Fibroblast of villous mesenchyme (primary cell): Measurements from ENCODE around the gene UGT3A1. TPM values are rescaled to one million over a fixed set of nuclear protein-coding genes. Genes with fewer than 3 reads are reported as not detected.
A peak's percentile ranks its signal among the peaks of the same experiment; 100 is the strongest.
"Not testable (repeated sequence)": the region's sequence is repeated elsewhere in the genome, so short reads cannot be mapped to it uniquely, and the experiment has no call there.

Experiments used
- DNase-seq: peaks from one replicate; pipeline ENCODE4 v3.0.0-alpha.2; 2010; ENCODE audit warnings: low read depth
- H3K4me3 ChIP-seq: 2 replicates; pipeline ENCODE4 v1.5.1; 2011; ENCODE audit warnings: low read depth, mild to moderate bottlenecking, low read length
- total RNA-seq: library from RNA; depleted of rRNA; stranded (reverse); fragments of >200 nt; gene quantifications from 2 replicates; pipeline ENCODE4 v1.2.3, GENCODE V29; 2012
- TF ChIP-seq, protein P1 (sequence below): IDR thresholded peaks from 2 replicates; pipeline ENCODE4 v1.5.1; 2012; ENCODE audit warnings: low read depth, mild to moderate bottlenecking, low read length; ENCODE audit not compliant: insufficient read depth

The UGT3A1 gene
- total RNA-seq, 1 donor, result not detected

- H3K4me3 ChIP-seq, result no peak overlapping the region
- peak; percentile 2 for DNase-seq
- TF ChIP-seq, protein P1, sequence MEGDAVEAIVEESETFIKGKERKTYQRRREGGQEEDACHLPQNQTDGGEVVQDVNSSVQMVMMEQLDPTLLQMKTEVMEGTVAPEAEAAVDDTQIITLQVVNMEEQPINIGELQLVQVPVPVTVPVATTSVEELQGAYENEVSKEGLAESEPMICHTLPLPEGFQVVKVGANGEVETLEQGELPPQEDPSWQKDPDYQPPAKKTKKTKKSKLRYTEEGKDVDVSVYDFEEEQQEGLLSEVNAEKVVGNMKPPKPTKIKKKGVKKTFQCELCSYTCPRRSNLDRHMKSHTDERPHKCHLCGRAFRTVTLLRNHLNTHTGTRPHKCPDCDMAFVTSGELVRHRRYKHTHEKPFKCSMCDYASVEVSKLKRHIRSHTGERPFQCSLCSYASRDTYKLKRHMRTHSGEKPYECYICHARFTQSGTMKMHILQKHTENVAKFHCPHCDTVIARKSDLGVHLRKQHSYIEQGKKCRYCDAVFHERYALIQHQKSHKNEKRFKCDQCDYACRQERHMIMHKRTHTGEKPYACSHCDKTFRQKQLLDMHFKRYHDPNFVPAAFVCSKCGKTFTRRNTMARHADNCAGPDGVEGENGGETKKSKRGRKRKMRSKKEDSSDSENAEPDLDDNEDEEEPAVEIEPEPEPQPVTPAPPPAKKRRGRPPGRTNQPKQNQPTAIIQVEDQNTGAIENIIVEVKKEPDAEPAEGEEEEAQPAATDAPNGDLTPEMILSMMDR, result no peak
Measured at GRCh38 chr5:36028816-36029465, 37.8 kb upstream of the UGT3A1 start.

DNA sequence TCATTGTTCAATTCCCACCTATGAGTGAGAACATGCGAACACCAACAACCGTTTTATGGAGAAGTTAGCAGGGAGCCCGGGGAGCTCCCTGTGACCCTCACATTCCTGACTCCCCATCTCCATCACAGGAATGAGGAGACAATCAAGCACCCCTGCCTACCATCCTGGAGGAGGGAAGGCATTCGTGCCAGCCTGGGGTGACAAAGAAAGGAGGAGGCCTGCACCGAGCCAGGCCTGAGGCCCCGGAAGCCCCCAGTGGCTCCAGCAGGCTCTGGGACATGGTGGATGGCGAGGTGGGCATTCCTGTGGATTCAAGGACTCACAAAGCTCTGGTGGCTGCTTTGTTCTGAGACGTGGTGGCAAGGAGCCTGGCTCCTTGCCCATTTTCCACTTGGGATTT, 36.5 kb upstream of the UGT3A1 start:
- H3K4me3 ChIP-seq, result no peak overlapping the region
- TF ChIP-seq, protein P1, result no peak
- DNase-seq, result no peak

GRCh38 chr5:36026706-36027465, 35.7 kb upstream of the UGT3A1 start:
- TF ChIP-seq, protein P1, result no peak
- no peak for DNase-seq
- H3K4me3 ChIP-seq, result no peak overlapping the region

GRCh38 chr5:36022246-36022645, 31.1 kb upstream of the UGT3A1 start:
- DNase-seq, H3K4me3 ChIP-seq: not testable (repeated sequence)

- DNase-seq, H3K4me3 ChIP-seq: not testable (repeated sequence)
Measured at GRCh38 chr5:36019584-36019983, 28.4 kb upstream of the UGT3A1 start.

GRCh38 chr5:36017622-36018021, 26.4 kb upstream of the UGT3A1 start:
- no peak for DNase-seq
- no peak overlapping the region for H3K4me3 ChIP-seq
- TF ChIP-seq, protein P1, result no peak

DNA sequence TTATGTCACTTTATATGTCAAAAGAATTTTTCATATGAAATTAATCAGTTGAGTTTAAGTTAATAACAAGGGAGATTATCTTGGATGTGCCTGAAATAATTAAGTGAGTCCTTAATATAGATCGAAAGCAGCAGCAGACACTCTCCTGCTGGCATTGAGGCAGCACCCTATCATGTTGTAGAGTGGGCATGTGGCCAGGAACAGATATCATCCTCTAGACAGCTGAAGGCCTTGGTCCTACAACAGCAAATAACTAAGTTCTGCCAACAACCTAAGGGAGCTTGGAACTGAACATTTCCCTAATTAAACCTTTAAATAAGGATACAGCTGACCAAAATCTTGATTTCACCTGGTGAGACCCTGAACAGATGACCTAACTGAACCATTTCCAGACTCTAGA, 25.8 kb upstream of the UGT3A1 start:
- no peak for DNase-seq
- H3K4me3 ChIP-seq, result no peak overlapping the region
- TF ChIP-seq, protein P1, result no peak

DNA sequence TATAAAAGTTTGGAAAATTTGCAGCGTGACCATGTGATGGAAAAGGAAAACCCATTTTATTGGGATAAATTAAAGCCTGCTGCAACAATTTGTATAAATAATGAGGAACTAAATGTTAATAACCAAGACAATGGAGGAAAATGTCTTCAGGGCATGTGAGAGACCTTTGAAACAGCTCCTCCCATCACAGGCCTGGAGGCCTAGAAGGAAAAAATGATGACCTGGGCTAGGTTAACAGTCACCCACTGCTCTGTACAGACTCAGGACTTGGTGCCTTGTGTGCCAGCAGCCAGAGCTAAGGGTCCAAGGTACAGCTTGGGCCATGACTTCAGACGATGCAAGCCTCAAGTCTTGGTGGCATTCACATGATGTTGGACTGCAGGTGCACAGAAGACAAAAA, 22.0 kb upstream of the UGT3A1 start:
- no peak for DNase-seq
- TF ChIP-seq, protein P1, result no peak
- no peak overlapping the region for H3K4me3 ChIP-seq
